ENCODE measurements around the gene RALGPS2.

DNA sequence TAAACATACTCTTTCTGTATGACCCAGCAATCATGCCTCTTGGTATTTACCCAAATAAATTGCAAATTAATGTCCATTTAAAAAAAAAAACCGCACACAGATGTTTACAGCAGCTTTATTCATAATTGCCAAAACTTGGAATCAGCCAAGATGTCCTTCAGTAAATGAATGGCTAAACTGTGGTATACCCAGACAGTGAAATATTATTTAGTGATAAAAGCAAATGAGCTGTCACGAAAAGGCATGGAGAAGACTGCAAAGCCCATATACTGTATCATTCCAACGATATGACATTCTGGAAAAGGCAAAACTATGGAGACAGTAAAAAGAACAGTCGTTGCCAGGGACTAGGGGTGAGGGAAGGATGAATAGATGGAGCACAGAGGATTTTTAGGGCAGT is 223.6 kb downstream of the RALGPS2 start:
- TF ChIP-seq GATA2 (IDR thresholded peaks at IDR 0.05; ENCODE audit: low read depth, low read length) (no peak), GATA3 (IDR thresholded peaks at IDR 0.05; ENCODE audit: low read depth, low read length) (no peak)

Data from SH-SY5Y (cell line).